DOHH2 (cell line): Measurements from ENCODE around the gene FTSJ1.

Experiments used
- EZH2phosphoT487 ChIP-seq: fragments of 200-600 bp; sonication (generic); IDR thresholded peaks from 2 replicates; pipeline ENCODE4 v1.6.1; 2017; ENCODE audit warnings: borderline replicate concordance, mild to moderate bottlenecking, antibody characterized with exemption, low read length, moderate library complexity, mixed read lengths
- TF ChIP-seq, protein P1 (sequence below): fragments of 200-600 bp; sonication (generic); IDR thresholded peaks from one replicate; pipeline ENCODE4 v1.5.1; 2014; ENCODE audit warnings: antibody characterized with exemption, mild to moderate bottlenecking, low read depth, low read length; ENCODE audit not compliant: poor library complexity, severe bottlenecking

- TF ChIP-seq, protein P1, sequence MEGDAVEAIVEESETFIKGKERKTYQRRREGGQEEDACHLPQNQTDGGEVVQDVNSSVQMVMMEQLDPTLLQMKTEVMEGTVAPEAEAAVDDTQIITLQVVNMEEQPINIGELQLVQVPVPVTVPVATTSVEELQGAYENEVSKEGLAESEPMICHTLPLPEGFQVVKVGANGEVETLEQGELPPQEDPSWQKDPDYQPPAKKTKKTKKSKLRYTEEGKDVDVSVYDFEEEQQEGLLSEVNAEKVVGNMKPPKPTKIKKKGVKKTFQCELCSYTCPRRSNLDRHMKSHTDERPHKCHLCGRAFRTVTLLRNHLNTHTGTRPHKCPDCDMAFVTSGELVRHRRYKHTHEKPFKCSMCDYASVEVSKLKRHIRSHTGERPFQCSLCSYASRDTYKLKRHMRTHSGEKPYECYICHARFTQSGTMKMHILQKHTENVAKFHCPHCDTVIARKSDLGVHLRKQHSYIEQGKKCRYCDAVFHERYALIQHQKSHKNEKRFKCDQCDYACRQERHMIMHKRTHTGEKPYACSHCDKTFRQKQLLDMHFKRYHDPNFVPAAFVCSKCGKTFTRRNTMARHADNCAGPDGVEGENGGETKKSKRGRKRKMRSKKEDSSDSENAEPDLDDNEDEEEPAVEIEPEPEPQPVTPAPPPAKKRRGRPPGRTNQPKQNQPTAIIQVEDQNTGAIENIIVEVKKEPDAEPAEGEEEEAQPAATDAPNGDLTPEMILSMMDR, result no peak
- TF ChIP-seq EZH2phosphoT487, result no peak
These were observed 920 bp downstream of the FTSJ1 start for GRCh38 chrX:48476919-48477318.
